ENCODE results near the gene ATXN3L. TPM values are rescaled to one million over a fixed set of nuclear protein-coding genes. Genes with fewer than 3 reads are reported as not detected.

Gene ATXN3L
- total RNA-seq, 4 donors from 2014 or later = not detected

GRCh38 chrX:13357925-13358324, 38.1 kb upstream of the ATXN3L start:
- TF ChIP-seq CTCF (IDR thresholded peaks at IDR 0.05) = no peak
- ATAC-seq (ENCODE audit: low FRiP score) (no peak), DNase-seq (ENCODE audit: low spot score) (no peak)

- DNase-seq (ENCODE audit: low spot score) (no peak), ATAC-seq (ENCODE audit: low FRiP score) (no peak)
- no peak for TF ChIP-seq CTCF (IDR thresholded peaks at IDR 0.05)
These were observed 26.8 kb upstream of the ATXN3L start for GRCh38 chrX:13346646-13347045.

GRCh38 chrX:13345438-13345837, 25.6 kb upstream of the ATXN3L start:
- ATAC-seq (ENCODE audit: low FRiP score) (no peak), DNase-seq (ENCODE audit: low spot score) (no peak)
- TF ChIP-seq CTCF (IDR thresholded peaks at IDR 0.05) = no peak

GRCh38 chrX:13345037-13345436, 25.2 kb upstream of the ATXN3L start:
- ATAC-seq (ENCODE audit: low FRiP score) (no peak), DNase-seq (ENCODE audit: low spot score) (no peak)
- no peak for TF ChIP-seq CTCF (IDR thresholded peaks at IDR 0.05)

- DNase-seq (ENCODE audit: low spot score) = no peak
- no peak for ATAC-seq (ENCODE audit: low FRiP score)
- no peak for TF ChIP-seq CTCF (IDR thresholded peaks at IDR 0.05)
These were observed 21.7 kb upstream of the ATXN3L start for GRCh38 chrX:13341491-13342101.

- ATAC-seq (ENCODE audit: low FRiP score) = no peak
- TF ChIP-seq CTCF (IDR thresholded peaks at IDR 0.05) = no peak
- no peak for DNase-seq (ENCODE audit: low spot score)
These were observed 20.4 kb upstream of the ATXN3L start for GRCh38 chrX:13340182-13340791.

GRCh38 chrX:13339607-13340006, 19.8 kb upstream of the ATXN3L start:
- TF ChIP-seq CTCF (IDR thresholded peaks at IDR 0.05) = no peak
- ATAC-seq (ENCODE audit: low FRiP score) (no peak), DNase-seq (ENCODE audit: low spot score) (no peak)

Data from omental fat pad (tissue), 4 donors.